Sigmoid colon (tissue), 4 donors: ENCODE data around the gene IL17C.

Source experiments
- EP300 ChIP-seq, 4 donors: sonication (generic); formaldehyde crosslinking; IDR thresholded peaks; one replicate each; pipeline ENCODE4 v1.6.1; 2017; ENCODE audit warnings: antibody characterized with exemption in 4 of 4
- POLR2A ChIP-seq, 2 donors: fragments of 450-650 bp; IDR thresholded peaks; one replicate each; pipeline ENCODE4 v1.6.1; 2016; ENCODE audit warnings: antibody characterized with exemption in 2 of 2, mild to moderate bottlenecking in 2 of 2, moderate library complexity in 2 of 2
- POLR2AphosphoS5 ChIP-seq, 4 donors: sonication (generic); formaldehyde crosslinking; IDR thresholded peaks; one replicate each; pipeline ENCODE4 v1.6.1; 2017; ENCODE audit warnings: antibody characterized with exemption in 4 of 4
- TF ChIP-seq, protein P1 (sequence below), 4 experiments: fragments of 450-650 bp in 3 of 4; fragments of 200-600 bp in 1 of 4; IDR thresholded peaks; one replicate each; pipeline ENCODE4 v1.5.1; 2016 to 2019; ENCODE audit warnings: antibody characterized with exemption in 4 of 4, mild to moderate bottlenecking in 3 of 4, moderate library complexity in 2 of 4

DNA sequence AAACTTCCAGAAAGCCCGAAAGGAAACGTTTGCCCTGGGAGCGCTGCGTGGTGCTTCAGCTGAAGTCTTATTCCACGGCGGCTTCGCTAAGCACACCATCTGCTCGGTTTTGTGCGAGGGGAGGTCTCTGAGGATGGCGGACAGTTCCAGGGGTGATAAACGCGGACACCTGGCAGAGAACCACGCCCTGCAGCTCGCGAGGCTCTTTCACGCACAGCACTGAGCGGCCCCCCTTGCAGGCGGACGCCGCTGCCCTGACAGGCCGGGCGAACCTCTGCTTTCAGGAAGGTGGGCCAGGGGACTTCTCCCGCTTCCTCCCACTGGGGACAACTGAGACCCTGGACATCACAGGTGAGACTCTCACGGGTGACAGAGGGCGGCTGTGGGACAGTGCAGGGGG lies 20.8 kb downstream of the IL17C start:
- TF ChIP-seq, protein P1, sequence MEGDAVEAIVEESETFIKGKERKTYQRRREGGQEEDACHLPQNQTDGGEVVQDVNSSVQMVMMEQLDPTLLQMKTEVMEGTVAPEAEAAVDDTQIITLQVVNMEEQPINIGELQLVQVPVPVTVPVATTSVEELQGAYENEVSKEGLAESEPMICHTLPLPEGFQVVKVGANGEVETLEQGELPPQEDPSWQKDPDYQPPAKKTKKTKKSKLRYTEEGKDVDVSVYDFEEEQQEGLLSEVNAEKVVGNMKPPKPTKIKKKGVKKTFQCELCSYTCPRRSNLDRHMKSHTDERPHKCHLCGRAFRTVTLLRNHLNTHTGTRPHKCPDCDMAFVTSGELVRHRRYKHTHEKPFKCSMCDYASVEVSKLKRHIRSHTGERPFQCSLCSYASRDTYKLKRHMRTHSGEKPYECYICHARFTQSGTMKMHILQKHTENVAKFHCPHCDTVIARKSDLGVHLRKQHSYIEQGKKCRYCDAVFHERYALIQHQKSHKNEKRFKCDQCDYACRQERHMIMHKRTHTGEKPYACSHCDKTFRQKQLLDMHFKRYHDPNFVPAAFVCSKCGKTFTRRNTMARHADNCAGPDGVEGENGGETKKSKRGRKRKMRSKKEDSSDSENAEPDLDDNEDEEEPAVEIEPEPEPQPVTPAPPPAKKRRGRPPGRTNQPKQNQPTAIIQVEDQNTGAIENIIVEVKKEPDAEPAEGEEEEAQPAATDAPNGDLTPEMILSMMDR (IDR thresholded peaks at IDR 0.05) = no peak
- TF ChIP-seq POLR2A (IDR thresholded peaks at IDR 0.05) = no peak
- no peak for TF ChIP-seq POLR2AphosphoS5 (IDR thresholded peaks at IDR 0.05)
- no peak for TF ChIP-seq EP300 (IDR thresholded peaks at IDR 0.05)
